HPDE6-E6E7 (cell line): Measurements from ENCODE around the gene LIMS3.
"Not testable (repeated sequence)": the region's sequence is repeated elsewhere in the genome, so short reads cannot be mapped to it uniquely, and the experiment has no call there.

ENCODE experiments used
- DNase-seq: peaks from one replicate; pipeline ENCODE4 v3.0.0; 2011; ENCODE audit warnings: missing footprints; ENCODE audit errors: extremely low spot score

LIMS3 gene, protein sequence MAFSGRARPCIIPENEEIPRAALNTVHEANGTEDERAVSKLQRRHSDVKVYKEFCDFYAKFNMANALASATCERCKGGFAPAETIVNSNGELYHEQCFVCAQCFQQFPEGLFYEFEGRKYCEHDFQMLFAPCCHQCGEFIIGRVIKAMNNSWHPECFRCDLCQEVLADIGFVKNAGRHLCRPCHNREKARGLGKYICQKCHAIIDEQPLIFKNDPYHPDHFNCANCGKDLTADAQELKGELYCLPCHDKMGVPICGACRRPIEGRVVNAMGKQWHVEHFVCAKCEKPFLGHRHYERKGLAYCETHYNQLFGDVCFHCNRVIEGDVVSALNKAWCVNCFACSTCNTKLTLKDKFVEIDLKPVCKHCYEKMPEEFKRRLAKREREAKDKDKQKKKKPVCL

DNA sequence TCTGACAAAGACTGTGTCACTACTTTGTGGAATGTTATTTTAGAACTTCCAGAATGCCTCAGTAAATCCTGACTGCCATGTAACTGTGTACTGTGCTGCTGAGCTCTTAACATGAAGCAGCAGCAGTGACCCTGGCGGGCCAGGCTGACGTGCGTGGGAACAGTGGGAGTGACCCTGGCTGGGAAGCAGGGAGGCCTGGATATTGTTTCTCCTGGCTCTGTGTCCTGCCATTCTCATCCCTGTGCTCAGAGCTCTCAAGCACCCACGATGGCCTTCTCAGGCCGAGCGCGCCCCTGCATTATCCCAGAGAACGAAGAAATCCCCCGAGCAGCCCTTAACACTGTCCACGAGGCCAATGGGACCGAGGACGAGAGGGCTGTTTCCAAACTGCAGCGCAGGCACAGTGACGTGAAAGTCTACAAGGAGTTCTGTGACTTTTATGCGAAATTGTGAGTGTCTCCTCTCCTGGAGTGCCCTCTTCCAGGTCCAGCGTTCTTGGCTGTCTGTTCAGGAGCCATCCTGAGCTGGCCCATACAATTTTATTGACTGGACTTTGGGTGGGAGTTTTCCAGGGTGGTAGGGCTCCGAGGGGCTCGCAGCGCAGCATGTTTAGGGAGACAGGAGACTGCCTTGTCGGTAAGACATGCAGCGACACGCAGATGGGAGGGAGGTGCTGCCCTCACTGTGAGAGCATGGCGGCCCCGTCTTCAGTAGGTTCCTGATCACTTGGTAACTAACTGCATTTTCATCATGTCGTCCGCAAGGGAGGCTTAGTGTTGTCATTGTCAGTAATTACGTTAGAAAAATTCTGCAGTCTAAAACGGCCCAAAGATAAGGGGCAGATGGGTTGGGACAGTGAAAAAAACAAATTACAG lies at the start of gene LIMS3:
Gene LIMS3, plus strand, starts transcription at position 227 of the 875 bp plus-strand sequence. Its CDS starts 41 bp downstream, at position 268.
- DNase-seq = not testable (repeated sequence)

DNA sequence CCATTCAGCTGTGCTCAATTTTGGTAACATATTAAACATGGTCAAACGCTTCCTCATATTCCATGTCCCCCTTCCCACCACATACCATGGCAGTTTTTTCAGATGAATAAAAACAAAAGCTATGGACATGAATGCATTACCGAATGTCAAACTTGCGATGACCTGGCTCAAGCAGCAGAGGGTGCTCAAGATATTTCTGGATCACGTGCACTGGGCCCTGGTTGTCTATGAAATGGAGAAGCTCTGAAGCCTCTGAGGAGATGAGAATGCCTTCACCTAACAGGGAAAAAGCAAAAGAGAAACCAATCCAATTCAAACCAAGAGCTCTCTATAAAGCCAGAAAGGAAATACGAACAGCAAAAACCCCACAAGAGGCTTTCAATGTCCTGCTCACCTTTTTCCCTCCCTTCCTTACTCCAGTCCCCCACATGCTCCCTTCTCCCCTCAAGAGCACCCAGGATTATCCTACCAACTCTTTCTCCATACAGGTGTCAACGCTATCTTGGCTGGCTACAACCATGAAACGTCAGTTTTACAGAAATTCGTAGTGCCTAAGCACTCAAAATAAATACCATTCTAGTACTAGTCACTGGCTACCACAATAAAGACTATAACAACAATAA lies 27.2 kb upstream of the LIMS3 start:
- not testable (repeated sequence) for DNase-seq

DNA sequence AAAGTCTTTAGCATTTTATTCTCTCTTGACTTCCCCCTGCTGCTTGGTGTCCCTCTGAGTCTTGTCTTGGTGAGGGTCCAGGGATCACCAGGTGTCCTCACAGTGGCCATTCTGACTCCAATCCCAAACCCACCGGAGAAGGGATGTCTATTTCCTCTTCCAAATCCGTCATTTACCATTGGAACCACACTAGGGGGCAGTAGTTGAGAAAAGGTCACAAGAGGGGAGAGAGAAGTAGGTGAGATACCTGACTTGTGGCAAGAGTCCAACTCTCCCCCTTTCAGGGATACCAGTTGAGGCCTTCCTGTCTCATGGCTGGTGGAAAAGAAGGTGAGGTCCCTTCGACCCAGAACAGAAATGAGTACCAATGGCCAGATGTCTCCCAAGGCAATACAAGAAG lies 21.9 kb upstream of the LIMS3 start:
- DNase-seq = not testable (repeated sequence)

DNA sequence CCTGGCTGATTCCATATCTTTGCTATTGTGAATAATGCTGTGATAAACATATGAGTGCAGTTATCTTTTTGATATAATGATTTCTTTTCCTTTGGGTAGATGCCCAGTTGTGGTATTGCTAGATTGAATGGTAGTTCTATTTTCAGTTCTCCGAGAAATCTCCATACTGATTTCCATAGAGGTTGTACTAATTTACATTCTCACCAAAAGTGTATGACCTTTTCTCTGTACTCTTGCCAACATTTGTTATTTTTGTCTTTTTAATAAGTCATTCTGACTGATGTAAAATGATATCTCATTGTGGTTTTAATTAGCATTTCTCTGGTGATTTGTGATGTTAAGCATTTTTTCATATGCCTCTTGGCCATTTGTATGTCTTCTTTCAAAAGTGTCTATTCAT lies 16.4 kb upstream of the LIMS3 start:
- DNase-seq = not testable (repeated sequence)

DNA sequence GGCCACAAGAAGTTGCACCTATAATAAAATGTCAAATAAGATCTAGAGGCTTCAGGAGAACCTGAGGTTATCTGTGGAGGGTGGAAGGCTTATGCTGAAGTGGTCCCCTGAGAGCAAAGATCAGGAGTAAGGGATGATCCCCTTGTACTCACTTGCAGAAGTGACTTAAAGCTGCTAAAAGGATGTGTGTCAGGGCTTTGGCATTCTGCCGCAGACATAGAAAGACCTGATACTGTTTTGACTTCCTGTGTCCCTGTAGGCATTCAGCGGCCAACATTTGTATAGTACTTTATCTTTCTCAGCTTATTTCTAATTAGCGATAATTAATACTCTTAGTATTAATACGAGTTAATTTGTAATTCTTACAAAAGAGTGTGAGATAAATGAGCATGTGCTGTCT lies 10.1 kb upstream of the LIMS3 start:
- DNase-seq = not testable (repeated sequence)

DNA sequence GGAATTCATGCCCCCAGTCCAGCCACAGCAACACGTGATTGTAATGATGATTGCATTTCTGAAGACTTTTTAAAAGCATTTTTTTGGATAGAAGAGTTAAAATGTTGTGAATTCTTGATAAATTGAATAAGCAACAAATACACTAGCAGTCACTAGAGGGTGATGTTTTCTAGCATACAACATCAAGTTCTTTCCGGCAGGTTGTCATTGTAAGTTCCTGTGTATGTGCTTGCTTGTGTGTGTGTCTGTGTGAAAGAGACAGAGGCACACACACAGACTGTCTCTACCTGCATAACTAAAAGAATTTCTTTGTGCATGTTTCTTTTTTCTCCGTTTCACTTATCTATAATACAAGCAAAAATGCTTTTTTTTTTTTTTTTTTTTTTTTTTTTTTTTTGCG lies 8.6 kb upstream of the LIMS3 start:
- not testable (repeated sequence) for DNase-seq

DNA sequence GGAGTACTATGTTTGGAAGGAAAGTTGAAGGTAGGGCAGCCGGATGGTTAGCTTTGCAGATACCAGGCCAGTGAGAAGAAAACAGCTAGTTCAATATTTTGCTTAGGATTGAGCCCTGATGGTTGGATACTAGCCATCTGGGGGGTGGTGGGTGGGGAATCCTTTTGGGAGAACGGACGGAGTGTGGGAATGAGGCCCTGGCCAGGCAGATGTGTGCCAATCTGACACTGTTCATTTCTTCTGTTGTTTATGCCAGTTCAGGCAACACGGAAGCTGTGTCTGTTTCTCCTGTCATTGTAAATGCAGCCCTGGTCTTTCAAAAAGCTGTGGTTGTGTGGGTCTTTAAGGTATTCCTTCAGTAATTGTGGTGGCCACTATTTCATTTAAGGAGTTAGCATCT lies 7.5 kb upstream of the LIMS3 start:
- not testable (repeated sequence) for DNase-seq

DNA sequence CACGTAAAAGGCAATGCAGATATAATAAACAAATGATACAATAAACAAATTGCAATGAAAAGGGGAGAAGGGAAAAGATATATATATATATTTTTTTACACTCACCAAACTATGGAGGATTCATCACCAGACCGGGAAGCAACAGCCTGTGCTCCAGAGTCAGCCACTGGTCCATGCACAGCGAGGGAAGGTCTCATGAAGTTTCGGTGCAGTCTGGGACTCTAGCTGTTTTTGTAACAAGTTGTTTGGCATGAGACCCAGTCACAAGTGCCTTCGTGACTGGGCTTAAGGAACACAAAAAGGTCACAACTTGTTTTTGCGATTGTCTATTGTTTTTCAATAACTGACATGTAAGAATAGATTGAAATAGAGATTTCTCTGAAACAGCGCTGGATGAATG lies 4.8 kb upstream of the LIMS3 start:
- DNase-seq = not testable (repeated sequence)

DNA sequence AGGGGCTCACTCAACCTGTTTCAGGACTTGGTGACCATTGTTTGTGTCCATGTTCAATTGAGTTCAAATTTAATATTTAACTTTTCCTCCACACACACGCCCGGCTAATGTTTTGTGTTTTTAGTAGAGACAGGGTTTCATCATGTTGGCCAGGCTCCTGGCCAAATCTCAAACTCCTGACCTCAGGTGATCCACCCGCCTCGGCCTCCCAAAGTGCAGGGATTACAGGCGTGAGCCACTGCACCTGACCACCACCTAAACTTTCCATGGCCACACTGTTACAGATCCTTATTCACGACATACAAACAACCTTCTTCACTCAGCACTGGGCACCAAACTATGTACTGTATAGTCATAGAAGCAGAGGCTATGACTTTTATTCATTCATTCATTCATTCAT lies 4.3 kb upstream of the LIMS3 start:
- not testable (repeated sequence) for DNase-seq

DNA sequence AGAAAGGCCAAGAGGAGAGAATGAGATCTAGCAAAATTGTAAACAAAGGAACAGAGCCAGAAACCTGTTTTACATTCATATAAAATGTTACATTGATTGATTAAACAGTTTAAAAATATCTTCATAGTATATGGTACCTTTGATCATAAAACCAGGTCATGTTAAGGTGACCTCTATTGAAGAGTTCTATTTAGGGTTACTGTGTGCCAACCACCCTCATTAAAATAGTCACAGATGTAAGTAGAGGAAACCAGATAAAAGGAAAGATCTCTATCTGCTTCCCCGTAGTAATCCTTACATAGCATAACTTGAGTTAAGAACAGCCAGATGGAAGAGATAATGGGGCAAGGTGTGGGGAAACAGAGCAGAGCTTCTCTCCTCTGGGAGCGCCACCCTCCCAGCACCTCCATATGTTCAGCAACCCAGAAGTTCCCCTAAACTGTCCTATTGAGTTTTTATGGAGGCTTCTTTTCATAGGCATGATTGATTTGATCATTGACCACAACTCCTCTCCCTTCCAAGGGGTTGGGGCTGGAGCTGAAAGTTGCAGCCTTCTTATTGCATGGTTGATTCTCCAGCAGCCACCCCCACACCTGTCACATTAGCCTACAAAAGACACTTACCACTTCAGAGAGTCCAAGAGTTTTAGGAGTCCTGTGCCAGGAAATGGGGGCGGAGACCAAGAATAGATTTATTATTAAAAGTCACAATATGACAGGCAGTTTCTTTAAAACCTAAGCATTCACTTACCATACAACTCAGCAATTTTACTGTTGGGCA lies 3.2 kb upstream of the LIMS3 start:
- DNase-seq = not testable (repeated sequence)

DNA sequence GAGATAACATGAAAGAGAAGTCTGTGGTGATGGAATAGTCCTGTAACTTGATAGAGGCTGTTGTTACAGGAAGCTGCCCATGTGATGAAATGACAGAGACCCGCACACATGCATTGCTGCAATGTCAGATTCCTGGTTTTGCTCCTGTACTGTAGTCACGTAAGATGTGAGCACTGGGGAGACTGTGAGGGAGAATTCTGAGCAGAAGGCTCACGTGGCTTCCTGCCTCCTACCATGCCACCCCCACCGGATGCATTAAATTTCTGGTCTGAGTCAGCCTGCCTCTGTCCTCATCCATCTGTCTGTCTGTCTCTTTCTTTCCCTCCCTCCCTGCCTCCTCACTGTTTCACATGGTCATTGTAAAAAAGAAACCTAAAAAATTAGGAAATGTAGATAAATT lies 2.3 kb upstream of the LIMS3 start:
- not testable (repeated sequence) for DNase-seq

DNA sequence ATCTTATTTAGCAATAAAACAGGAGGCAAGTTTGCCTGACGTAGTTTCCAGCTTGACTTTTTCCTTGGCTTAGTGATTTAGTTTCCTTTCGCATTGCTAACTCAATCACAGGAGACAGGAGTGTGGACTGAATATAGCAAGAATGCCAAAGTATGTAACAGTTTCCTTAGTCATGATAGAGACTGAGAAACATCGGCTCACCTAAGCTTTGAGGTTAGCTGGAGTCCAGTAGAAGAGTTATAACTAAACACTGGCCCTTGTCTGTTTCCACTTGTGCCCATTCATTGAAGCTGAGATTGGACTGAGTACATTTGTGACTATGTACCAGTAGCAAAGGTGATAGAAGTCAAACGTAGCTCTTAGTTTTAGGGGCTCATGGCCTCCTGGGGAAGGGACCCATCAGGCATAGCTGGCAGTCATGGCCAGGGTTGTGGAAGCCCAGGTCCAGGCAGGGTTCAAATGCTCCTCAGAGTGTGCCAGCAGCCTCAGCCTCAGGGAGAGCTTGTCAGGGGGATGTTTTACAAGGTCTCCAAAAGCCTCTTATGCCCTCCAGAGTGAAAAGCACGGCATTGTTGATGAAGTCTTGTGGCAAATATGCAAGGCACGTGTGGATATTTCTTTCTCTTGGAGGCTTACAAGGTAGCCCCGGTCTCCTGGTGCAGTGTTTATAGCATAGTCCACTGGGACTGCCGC lies 573 bp upstream of the LIMS3 start:
- DNase-seq = not testable (repeated sequence)

DNA sequence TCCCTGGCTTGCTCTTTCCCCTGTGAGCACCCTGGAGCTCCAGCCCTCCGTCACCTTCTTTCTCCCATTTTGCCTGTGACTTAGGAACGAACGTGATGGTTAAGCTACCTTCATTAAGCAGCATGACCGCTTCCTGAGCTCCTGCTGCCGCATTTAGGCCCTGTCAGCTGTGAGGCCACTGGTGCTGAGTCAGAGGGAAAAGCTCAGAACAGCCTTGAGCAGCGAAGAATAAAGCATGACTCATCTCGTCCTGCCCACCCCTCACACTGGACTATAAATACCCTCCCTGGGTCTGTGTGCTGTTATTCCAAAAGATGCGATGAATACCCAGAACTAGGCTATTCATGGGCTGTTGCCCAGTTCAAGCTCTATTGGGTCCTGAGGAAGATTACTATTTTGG lies 7.3 kb downstream of the LIMS3 start:
- DNase-seq = not testable (repeated sequence)

DNA sequence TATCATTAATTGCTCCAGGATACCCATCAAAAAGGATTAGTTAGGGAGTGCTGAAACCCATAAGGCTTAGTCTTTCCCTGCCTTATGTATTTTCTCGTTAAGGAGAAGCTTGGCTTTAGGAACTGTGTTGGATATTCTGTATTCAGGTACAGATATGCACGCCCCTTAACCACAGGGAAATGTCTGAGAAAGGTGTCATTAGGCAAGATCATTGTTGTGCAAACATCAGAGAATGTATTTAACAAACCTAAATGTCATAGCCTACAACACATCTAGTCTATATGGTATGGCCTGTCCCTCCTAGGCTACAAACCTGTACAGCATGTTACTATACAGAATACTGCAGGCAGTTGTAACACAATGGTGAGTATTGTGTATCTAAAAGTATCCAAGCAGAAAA lies 10.1 kb downstream of the LIMS3 start:
- not testable (repeated sequence) for DNase-seq

DNA sequence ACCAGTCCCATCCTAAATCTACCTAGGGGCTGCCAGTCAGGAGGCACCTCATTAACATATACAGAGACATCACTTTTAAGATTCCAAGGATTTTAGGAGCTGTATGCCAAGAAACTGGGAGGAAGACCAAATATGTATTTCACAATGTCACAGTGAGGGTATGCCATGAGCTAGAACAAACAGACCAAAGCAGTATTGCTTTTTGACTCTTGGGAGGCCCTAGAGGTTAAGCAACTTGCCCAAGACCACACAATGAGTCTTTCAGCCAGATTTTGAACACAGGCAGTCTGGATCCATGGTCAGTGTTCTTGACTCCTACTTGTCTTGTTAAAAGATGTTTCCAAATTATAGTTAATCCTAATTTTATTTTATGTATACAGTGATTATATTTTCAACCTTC lies 12.3 kb downstream of the LIMS3 start:
- DNase-seq = not testable (repeated sequence)

DNA sequence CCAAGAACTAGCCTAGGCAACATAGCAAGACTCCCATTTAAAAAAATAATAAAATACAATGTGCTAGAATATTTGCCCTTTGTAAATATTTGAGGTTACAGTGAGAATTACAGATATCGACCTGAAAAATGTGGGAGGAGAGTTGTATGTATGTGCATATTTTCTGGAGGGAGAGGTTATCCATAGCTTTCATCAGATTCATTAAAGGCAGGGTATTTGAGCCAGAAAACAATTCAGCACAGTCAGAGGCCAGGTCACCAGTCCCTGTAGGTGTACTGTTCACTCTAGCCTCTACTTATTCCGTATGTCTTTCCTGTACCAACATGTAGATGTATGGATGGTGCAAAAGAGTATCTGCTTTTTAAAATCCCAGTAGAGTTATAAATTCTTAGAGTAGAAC lies 15.4 kb downstream of the LIMS3 start:
- not testable (repeated sequence) for DNase-seq

DNA sequence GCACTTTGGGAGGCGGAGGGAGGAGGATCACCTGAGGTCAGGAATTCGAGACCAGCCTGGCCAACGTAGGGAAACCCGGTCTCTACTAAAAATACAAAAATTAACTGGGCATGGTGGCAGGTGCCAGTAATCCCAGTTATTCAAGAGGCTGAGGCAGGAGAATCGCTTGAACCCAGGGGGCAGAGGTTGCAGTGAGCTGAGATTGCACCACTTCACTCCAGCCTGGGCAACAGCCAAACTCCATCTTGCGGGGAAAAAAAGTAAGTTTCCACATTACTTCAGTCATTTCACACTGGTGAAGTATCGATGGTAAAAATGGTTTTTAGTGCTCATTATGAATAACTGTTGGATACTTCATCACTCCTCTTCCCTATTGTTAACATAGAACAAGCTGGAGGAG lies 16.1 kb downstream of the LIMS3 start:
- not testable (repeated sequence) for DNase-seq

DNA sequence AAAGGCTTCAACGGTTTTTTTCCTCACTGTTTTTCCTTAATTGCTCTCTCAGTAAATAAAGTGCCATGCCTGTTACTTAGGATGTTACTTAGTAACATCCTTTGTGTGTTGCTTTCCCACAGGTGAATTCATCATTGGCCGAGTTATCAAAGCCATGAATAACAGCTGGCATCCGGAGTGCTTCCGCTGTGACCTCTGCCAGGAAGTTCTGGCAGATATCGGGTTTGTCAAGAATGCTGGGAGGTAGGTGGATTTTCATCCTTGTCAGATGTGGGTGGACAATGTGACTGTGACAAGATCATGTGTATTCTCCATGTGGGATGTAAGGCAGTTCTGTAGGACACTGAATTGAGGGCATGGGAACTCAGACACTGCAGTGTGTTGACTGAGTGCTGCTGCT lies 17.3 kb downstream of the LIMS3 start:
- not testable (repeated sequence) for DNase-seq

DNA sequence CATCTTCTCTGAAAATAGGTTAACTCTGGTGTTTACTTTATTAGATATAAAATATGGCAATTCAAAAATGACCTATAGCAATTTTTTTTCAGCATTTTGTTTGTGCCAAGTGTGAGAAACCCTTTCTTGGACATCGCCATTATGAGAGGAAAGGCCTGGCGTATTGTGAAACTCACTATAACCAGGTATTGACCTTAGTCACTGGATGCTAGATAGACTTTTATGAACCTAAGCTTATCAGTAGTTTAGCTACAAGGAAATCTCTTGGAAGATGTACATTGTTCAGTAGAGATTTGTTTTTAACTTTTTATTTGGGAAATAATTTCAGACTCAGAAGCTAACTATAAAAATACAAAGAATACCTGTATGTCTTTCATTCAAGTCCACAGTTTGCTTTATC lies 21.7 kb downstream of the LIMS3 start:
- DNase-seq = not testable (repeated sequence)

DNA sequence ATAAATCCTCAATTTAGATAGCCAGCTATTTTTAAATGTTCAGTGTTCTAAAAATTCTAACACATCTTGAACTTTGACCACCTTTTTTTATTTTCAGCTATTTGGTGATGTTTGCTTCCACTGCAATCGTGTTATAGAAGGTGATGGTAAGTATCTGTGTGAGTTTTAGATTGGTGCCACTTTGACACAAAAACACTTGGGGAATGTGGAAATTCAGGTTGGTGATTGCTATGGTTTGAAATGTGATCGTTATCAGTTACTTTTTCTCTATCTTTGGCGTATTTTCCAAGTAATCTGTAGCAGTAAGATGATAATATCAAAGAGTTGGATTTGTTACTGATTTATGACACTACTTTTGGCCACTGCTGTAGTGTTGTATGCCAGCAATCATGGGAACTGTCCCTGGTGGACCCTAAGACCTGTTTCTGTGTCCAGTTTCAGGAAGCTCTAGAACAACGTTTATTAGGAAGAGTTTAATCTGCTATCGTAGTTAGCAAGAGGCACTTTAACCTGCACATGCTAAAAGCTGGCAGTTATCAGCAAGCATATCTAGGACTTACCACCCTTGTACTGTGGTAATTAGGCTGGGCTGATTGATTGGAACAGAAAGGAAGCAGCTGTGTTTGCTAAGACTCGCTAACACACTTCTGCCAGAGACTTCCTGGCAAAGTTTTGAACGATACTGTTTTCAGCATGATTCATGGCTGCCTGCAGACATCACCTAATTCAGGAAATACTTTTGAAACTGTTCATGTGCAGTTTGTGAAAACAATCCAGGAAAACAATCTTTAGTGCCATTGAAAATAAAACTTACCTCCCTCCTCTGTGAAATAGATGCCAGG lies 23.3 kb downstream of the LIMS3 start:
- not testable (repeated sequence) for DNase-seq
